ENCODE results near the gene COP1.

COP1 gene

GRCh38 chr1:175947771-175948170 lies 259.3 kb downstream of the COP1 start:
- no peak for DNase-seq

DNA sequence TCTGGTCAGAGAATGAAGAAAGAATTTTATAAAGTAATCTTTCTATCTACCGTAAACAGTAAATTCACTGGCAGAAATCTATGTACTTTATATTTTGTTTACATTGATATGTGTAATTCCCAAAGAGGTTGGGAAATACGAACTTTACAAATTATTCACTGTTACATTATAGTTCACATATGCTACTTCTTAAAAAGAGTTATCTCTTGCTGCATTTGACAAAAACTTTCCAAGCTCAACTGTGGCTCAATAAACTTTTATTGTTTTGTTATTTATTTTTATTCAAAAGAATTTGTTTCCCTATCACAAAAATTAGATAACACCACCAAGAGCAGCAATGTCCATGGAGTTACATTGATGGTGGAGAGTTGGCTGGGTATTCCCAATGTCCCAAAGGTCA lies 262.5 kb downstream of the COP1 start:
- DNase-seq, result no peak

DNA sequence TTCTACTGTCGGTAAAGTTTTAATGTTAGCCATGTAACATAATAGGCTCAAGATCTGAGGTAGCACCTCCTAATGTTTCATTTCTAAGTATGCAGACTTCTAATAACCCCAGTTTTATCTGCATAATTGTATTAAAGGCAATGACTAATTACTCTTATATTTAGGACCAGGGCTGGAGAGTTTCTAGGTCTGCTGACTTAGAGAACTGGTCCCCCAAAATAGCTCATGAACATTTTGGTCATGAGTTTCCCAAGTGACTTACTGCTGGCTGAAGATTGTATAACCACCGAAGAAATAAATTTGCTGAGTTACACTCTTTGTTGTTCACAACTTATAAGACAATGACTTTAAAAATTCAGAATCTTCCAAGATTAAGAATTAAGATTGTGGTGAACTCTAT lies 265.9 kb downstream of the COP1 start:
- DNase-seq, result no peak

GRCh38 chr1:175936736-175937135 lies 270.4 kb downstream of the COP1 start:
- no peak for DNase-seq

DNA sequence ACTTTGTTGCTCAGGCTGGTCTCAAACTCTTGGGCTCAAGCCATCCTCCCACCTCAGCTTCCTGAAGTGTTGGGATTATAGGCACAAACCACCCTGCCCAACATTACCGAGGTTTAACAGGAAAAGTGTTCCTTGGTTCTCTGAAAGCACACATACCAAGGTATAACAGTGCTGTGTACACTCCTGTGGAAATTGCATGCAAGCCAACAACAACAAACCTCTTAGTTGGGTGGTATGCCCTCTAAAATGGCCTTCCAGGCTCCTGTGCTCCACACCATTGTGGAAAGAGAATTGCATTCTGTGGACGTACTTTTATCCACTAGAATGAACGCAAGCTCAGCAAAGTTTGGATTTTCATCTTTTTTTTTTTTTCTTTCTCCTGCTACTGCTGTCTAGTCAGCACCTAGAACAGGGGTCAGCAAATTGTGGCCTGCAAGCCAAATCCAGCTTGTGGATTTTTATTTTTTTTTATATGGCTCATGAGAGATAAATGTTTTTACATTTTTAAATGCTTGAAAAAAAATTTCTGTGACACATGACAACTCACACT lies 271.4 kb downstream of the COP1 start:
- DNase-seq, result no peak

DNA sequence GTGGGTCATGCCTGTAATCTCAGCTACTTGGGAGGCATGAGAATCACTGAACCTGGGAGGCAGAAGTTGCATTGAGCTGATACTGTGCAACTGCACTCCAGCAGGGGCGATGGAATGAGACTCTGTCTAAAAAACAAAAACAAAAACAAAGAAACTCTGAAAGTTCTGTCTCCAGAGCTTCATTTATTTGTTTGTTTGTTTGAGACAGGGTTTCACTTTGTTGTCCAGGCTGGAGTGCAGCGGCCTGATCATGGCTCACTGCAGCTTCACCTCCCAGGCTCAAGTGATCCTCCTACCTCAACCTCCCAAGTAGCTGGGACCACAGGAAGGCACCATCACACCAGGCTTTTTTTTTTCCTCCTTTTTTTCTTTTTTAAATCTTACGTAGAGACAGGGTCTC lies 271.9 kb downstream of the COP1 start:
- DNase-seq, result no peak

- DNase-seq, result no peak
Observed at GRCh38 chr1:175933801-175934200, 273.3 kb downstream of the COP1 start.

GRCh38 chr1:175927944-175928343 lies 279.1 kb downstream of the COP1 start:
- no peak for DNase-seq

DNA sequence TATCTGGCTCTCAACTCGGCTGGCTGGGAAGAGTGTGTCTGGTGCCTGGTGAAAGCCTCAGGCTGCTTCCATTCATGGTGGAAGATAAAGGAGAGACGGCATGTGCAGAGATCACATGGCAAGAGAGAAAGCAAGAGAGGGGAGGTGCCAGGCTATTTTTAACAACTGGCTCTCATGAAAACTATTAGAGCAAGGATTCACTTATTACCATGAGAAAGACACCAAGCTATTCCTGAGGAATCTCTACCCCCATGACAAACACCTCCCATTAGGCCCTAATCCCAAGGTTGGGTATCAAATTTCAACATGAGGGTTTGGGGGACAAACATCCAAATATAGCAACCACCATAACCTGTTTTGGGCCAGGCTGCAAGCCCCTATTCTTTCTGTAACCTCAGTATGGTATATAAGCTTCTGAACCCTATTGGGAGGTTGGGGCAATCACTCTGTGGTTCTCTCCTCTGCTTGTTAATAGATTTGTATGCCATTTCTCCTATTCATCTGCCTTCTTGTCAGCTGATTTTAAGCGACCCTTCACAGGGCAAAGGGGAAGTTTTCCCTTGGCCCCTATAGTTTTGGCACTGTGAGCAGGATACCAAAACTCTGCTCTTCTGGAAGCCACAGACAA lies 284.7 kb downstream of the COP1 start:
- no peak for DNase-seq

DNA sequence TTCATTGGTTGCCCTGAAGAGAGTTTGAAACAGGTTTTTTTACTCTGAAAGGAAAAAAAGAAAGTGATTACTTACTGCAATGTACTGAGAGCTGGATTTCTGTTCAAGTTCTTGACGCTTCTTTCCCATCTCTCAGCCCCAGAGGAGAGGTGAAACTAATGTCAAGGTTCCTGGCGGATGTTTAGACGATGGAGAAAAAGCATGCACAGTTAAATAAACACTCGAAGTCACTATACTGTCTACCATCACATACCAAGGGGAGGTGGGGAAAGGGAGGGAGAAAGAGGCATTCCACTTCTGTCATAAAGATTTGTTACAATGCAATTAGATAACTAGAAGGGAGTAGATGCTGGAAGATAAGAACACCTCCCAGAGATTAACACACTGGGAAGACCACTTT lies 286.7 kb downstream of the COP1 start:
- DNase-seq, result no peak

DNA sequence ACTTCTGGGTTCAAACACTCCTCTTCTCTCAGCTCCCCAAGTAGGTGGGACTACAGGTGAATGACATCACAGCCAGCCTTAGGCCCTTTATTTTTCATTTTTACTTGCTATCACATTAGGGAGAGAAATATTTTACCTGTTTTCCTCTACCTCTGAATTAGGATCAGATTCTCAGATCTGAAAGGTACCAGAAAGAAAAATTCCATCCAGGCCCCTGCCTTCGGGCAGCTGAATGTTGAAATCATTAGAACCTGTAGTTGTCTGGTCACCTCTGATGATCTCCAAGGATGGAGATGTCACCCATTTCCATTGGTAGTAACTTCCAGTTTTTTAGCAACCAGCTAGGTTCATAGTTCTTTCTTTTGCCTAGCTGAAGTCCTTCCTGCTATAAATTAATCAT lies 288.1 kb downstream of the COP1 start:
- DNase-seq, result no peak

DNA sequence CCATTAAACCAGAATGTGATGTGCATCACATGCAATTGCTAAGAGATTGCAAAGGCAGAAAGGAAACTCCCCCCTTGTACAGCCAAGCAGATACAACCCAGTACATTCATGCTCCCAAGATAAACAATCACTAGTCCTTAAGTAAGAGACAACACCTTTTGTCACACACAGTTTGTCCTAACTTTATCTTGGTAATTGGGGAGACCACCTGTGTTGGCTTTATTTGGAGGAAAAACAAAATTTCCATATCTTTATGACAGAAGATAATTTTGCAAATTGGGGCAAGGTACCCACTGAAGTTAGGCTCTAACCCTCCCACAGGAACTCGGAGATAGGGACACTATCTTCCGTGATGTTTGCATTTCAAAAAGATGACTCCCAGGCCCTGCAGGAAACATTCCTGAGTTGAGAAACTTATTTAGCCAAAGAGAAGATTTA lies 288.7 kb downstream of the COP1 start:
- no peak for DNase-seq

DNA sequence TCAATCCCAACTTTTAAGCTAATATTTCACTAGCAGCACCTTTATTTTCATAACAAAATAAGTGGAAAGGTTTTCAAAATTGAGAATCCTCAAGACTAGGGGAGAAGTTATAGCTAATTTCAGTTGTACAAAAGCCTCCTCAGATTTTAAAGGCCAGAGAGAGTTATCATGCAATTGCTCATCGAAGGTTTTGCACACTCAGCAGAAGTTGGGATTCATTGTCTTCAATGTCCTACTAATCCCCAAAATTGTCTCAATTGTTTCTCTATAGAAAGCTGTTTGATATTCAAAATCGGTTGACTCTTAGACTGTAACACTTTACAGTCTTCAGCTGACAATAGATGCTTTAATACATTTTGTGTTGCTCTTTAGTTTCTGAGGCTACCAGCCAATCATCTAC lies 293.0 kb downstream of the COP1 start:
- no peak for DNase-seq

- DNase-seq, result no peak
Observed at GRCh38 chr1:175911138-175911537, 295.9 kb downstream of the COP1 start.

DNA sequence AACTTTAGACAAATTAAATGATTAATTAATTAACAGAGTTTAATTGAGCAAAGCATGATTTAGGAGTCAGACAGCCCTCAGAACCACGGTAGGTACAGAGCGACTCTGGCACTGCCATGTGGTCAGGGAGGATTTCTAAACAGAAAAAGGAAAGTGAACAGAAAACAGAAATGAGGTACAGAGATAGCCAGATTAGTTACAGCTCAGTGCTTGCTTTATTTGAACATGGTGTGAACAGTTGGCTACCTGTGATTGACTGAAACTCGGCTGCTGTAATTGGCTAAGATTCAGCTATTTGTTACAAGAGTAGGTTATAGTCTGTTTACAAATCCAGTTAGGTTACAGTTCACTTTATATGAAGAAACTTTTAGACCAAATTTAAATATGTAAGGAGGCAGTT lies 300.7 kb downstream of the COP1 start:
- no peak for DNase-seq

- DNase-seq, result no peak
Observed at GRCh38 chr1:175904808-175905207, 302.3 kb downstream of the COP1 start.

GRCh38 chr1:175902281-175902680 lies 304.8 kb downstream of the COP1 start:
- no peak for DNase-seq

- DNase-seq, result no peak
Observed at GRCh38 chr1:175901076-175901836, 305.8 kb downstream of the COP1 start.

- no peak for DNase-seq
Observed at GRCh38 chr1:175900171-175900570, 306.9 kb downstream of the COP1 start.

DNA sequence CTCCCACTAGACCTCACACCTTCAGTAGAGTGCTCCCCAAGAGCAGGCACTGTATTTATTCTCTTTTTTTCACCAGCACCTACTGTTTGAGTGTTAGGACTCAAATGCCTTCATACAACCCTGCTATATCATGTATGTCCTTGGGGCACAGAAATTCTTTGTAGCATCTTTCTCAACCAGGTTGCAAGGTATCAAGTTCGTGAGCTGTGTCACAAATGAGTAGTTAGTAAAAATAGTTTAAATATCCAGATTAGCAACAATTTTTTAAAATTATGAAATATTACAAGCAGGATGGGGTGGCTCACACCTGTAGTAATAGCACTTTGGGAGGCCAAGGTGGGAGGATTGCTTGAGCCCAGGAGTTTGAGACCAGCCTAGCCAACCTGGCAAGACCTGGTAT lies 311.1 kb downstream of the COP1 start:
- no peak for DNase-seq
